Activated CD8-positive, alpha-beta T cell treated with anti-CD3 and anti-CD28 coated beads for 36 hours (primary cell): ENCODE data around the gene FN1. TPM values are rescaled to one million over a fixed set of nuclear protein-coding genes. Genes with fewer than 3 reads are reported as not detected.

ENCODE experiments used
- ATAC-seq: fragments of 200-7000 bp; cut with Tn5 transposase; one replicate; pipeline ENCODE4 v1.10.0; 2021; ENCODE audit warnings: mild to moderate bottlenecking, moderate library complexity
- CTCF ChIA-PET: fragments of 350-600 bp; sonication (Branson Sonifier 250); formaldehyde crosslinking; loops from one replicate; lab custom pipeline; 2021; ENCODE audit warnings: antibody characterized with exemption; lab: Charles Lee
- POLR2A ChIA-PET: fragments of 350-600 bp; sonication (Branson Sonifier 250); formaldehyde crosslinking; loops from one replicate; lab custom pipeline; 2021; ENCODE audit warnings: antibody characterized with exemption; lab: Charles Lee
- DNase-seq: peaks from one replicate; pipeline ENCODE4 v3.0.0-alpha.2; 2020
- H3K27ac Mint-ChIP-seq: one replicate; pipeline ENCODE4 v1.8.0; 2021; ENCODE audit warnings: mild to moderate bottlenecking, mixed read lengths
- H3K27me3 Mint-ChIP-seq: one replicate; pipeline ENCODE4 v1.8.0; 2021; ENCODE audit warnings: mixed read lengths
- H3K36me3 Mint-ChIP-seq: one replicate; pipeline ENCODE4 v1.8.0; 2021; ENCODE audit warnings: low read depth, mixed read lengths
- H3K4me1 Mint-ChIP-seq: one replicate; pipeline ENCODE4 v1.8.0; 2021; ENCODE audit warnings: low read depth, mixed read lengths
- H3K4me3 Mint-ChIP-seq: one replicate; pipeline ENCODE4 v1.8.0; 2021; ENCODE audit warnings: mild to moderate bottlenecking, moderate library complexity, mixed read lengths
- H3K9me3 Mint-ChIP-seq: one replicate; pipeline ENCODE4 v1.8.0; 2021; ENCODE audit warnings: mixed read lengths
- intact Hi-C: fragments of 100-400 bp; cut with micrococcal nuclease; formaldehyde crosslinking; loops from one replicate; pipeline ENCODE4 v1.10.0; 2022
- total RNA-seq, 2 experiments: library from RNA; stranded (reverse); gene quantifications; one replicate each; pipeline ENCODE4 v1.2.3, GENCODE V29; 2021
- TF ChIP-seq, protein P1 (sequence below): fragments of 200-600 bp; IDR thresholded peaks from one replicate; pipeline ENCODE4 v1.8.0; 2022; ENCODE audit warnings: antibody characterized with exemption, mild to moderate bottlenecking

Gene FN1
- total RNA-seq, 2 experiments from 2014 or later: 0.11 TPM; not detected in 1

DNA sequence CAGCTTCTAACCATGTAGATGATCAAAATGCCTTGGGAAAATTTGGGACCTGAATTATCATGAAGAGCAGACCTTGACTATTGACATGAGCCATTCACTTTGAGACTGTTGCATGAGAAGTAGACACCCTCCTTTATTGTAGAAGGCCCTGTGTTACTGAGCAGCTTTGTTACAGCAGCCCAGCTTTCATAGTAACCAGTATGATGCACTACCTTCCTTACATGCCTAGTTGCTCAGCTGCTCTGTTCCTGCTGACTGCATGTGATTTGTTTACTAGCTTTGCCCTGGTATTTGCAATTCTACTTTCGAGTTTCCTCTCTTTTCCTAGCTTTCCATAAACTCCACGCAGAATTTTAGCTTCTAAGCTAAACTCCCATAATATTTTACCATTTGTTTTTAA, 11.2 kb upstream of the FN1 start:
- H3K27me3 Mint-ChIP-seq: peaks cover 32% of the 10 kb centered on the region
- CTCF ChIA-PET: no interaction called here
- no peaks in the 10 kb centered on the region for H3K9me3 Mint-ChIP-seq
- intact Hi-C loops: no loop called here
- no peaks in the 10 kb centered on the region for H3K4me1 Mint-ChIP-seq
- no peak overlapping the region for H3K4me3 Mint-ChIP-seq
- no peak for ATAC-seq
- POLR2A ChIA-PET: no interaction called here
- no peak for DNase-seq
- H3K27ac Mint-ChIP-seq: no peak overlapping the region
- H3K36me3 Mint-ChIP-seq: no peaks in the 10 kb centered on the region
- TF ChIP-seq, protein P1, sequence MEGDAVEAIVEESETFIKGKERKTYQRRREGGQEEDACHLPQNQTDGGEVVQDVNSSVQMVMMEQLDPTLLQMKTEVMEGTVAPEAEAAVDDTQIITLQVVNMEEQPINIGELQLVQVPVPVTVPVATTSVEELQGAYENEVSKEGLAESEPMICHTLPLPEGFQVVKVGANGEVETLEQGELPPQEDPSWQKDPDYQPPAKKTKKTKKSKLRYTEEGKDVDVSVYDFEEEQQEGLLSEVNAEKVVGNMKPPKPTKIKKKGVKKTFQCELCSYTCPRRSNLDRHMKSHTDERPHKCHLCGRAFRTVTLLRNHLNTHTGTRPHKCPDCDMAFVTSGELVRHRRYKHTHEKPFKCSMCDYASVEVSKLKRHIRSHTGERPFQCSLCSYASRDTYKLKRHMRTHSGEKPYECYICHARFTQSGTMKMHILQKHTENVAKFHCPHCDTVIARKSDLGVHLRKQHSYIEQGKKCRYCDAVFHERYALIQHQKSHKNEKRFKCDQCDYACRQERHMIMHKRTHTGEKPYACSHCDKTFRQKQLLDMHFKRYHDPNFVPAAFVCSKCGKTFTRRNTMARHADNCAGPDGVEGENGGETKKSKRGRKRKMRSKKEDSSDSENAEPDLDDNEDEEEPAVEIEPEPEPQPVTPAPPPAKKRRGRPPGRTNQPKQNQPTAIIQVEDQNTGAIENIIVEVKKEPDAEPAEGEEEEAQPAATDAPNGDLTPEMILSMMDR: no peak

DNA sequence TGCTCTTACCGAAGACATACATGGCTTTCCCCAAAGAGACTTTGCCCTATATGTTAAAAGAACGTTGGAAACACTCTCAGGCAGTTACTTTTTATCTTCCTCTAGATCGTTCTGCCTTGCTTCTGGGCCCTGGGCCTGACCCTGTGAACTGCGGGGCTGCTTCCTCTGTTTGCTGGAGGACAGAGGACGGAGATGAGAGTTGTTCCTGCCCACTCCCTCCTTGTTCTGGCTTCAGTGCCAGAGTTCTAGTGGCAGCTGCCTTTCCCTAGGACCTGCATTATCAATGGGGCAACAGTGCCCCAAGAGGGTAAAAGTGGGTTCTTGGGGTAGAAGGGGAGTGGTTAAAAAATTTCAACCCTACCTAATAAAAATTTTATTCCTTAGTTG, 6.5 kb upstream of the FN1 start:
- no peak for DNase-seq
- no peak for ATAC-seq
- Mint-ChIP-seq H3K27ac (no peak overlapping the region), H3K4me1 (no peaks in the 10 kb centered on the region), H3K4me3 (no peak overlapping the region), H3K9me3 (no peaks in the 10 kb centered on the region), H3K27me3 (peaks cover 37% of the 10 kb centered on the region), H3K36me3 (no peaks in the 10 kb centered on the region)
- CTCF ChIA-PET: interaction anchor here (0.5 to 1.6 kb wide), 3 partner anchors 9 to 172 kb away, joined by 3 to 4 read pairs (median 3); no protein-coding TSS in a partner anchor
- TF ChIP-seq, protein P1: no peak
- intact Hi-C loops: no loop called here
- POLR2A ChIA-PET: no interaction called here

DNA sequence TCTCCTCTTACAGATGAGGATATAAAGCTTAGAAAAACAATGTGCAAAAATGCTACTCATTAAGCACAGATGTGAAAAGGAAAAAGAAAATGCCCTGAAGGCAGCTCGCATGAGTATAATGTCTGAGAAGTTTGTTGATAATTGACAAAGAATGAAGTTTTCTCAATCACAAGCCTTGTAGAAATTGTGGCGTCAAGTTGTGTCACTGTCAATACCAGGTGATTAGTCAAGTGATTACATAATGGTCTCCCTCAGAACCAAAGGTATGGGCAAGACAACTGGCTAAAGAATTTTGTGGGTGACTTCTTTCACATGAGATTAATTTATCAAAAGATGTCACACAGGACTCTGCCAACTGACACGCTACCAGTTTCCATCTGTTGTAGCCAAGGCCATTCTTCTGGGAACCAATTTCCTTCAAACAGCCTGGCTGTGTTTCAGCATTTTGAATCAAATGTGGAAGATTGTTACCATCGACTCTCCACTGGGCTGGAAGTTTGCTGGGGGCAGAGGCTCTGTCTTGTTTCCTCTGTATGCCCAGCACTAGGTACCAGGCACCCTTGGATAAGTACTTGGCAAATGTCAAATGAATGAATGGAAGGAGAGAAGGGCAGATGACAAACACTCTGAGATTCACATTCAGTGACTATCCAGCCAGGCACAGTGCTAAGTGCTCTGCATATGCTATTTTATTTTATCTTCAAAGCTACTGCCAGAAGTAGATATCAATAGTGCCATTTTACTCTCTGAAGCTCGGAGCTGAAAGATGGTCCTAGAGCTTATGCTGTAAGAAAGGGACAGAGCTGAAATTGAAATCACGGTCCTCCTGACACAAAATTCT, 5.9 kb upstream of the FN1 start:
- ChIA-PET CTCF (interaction anchor here (0.5 to 1.6 kb wide), 3 partner anchors 9 to 172 kb away, joined by 3 to 4 read pairs (median 3); no protein-coding TSS in a partner anchor), POLR2A (no interaction called here)
- ATAC-seq (no peak), DNase-seq (no peak)
- Mint-ChIP-seq H3K27ac (no peak overlapping the region), H3K4me3 (no peak overlapping the region), H3K36me3 (no peaks in the 10 kb centered on the region), H3K9me3 (no peaks in the 10 kb centered on the region), H3K4me1 (peaks cover 5% of the 10 kb centered on the region), H3K27me3 (peaks cover 37% of the 10 kb centered on the region)
- intact Hi-C loops: no loop called here
- TF ChIP-seq, protein P1: no peak

DNA sequence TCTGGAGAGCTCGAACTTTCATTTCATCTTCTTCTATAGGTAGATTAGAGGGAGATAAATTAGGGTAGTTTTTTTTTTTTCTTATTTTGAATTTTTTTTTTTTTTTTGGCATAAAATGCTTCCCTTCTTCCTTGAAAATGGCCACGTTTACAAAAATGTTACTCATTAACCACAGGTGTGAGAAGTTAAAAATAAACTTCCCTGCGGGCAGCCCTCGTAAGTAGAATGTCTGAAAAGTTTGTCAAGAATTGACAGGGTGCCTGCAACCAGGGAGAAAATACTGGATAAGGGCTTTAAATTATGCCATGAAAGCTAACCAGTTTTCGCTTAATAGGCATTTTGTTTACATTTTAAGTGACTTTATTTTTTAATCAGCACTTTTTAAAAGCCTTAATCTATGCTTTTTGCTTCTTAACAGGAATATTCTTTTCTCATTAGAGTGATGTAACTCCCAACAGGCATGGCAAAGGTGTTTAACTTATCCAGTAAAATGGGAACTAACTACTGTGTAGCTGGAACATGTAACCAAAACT, 4.2 kb upstream of the FN1 start:
- ChIA-PET CTCF (no interaction called here), POLR2A (no interaction called here)
- ATAC-seq: no peak
- no peak for DNase-seq
- Mint-ChIP-seq H3K4me1 (peaks cover 15% of the 10 kb centered on the region), H3K36me3 (no peaks in the 10 kb centered on the region), H3K4me3 (no peak overlapping the region), H3K9me3 (no peaks in the 10 kb centered on the region), H3K27ac (no peak overlapping the region), H3K27me3 (peaks cover 48% of the 10 kb centered on the region)
- TF ChIP-seq, protein P1: no peak
- intact Hi-C loops: no loop called here

DNA sequence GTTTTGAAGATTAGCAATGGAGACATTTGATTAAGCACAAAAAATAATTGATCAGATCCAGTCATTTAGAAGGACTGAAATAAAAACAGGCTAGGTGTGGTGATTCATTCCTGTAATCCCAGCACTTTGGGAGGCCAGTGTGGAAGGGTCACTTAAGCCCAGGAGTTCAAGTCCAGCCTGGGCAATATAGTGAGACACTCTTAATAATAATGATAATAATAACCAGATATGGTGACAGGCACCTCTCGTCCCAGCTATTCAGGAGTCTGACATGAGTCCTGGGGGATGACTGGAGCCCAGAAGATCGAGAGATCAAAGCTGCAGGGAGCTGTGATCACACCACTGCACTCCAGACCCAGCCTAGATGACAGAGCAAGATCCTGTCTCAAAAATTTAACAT, 3.5 kb upstream of the FN1 start:
- ATAC-seq: no peak
- TF ChIP-seq, protein P1: no peak
- Mint-ChIP-seq H3K4me3 (no peak overlapping the region), H3K36me3 (no peaks in the 10 kb centered on the region), H3K9me3 (no peaks in the 10 kb centered on the region), H3K4me1 (peaks cover 16% of the 10 kb centered on the region), H3K27ac (no peak overlapping the region), H3K27me3 (peaks cover 53% of the 10 kb centered on the region)
- DNase-seq: no peak
- ChIA-PET CTCF (no interaction called here), POLR2A (no interaction called here)
- intact Hi-C loops: no loop called here
